PFSK-1 (cell line): ENCODE results near the gene SOS2.

ENCODE experiments used
- FOXP2 ChIP-seq: optimal IDR thresholded peaks from 2 replicates; pipeline ENCODE3; 2011; ENCODE audit warnings: borderline replicate concordance, control low read depth, inconsistent platforms; ENCODE audit not compliant: insufficient read depth; ENCODE audit errors: extremely low read length, extremely low read depth
- POLR2AphosphoS5 ChIP-seq: IDR thresholded peaks from 2 replicates; pipeline ENCODE4 v1.6.1; 2012; ENCODE audit warnings: low read depth, mild to moderate bottlenecking, control low read depth, low read length, moderate library complexity
- REST ChIP-seq, 2 experiments: IDR thresholded peaks; 2 replicates each; pipeline versions ENCODE4 v1.6.1 to v1.8.0; 2011 to 2012; ENCODE audit warnings: low read depth in 2 of 2, low read length in 2 of 2, control low read depth in 1 of 2, inconsistent platforms in 1 of 2, mild to moderate bottlenecking in 1 of 2, moderate library complexity in 1 of 2; ENCODE audit not compliant: insufficient read depth in 1 of 2
- SIN3A ChIP-seq: IDR thresholded peaks from 2 replicates; pipeline ENCODE4 v1.6.1; 2012; ENCODE audit warnings: mild to moderate bottlenecking, low read length, moderate library complexity, borderline replicate concordance; ENCODE audit not compliant: insufficient read depth
- TAF1 ChIP-seq: IDR thresholded peaks from 2 replicates; pipeline ENCODE4 v1.6.1; 2012; ENCODE audit warnings: low read length, control low read depth, borderline replicate concordance; ENCODE audit not compliant: insufficient read depth

The SOS2 gene

GRCh38 chr14:50067723-50068495 is 163.5 kb downstream of the SOS2 start:
- TF ChIP-seq REST (IDR thresholded peaks at IDR 0.05; ENCODE audit: insufficient read depth in 1 of 2, low read depth in 2 of 2, low read length in 2 of 2) (no peak), SIN3A (no peak), POLR2AphosphoS5 (no peak), FOXP2 (no peak), TAF1 (no peak)
